ENCODE measurements around the gene ASNSD1. TPM values are rescaled to one million over a fixed set of nuclear protein-coding genes. Genes with fewer than 3 reads are reported as not detected.

ASNSD1 gene
- polyA plus RNA-seq, 1 of the 3 experiments (the other 2 are of a cell fraction), result 15.5 TPM

DNA sequence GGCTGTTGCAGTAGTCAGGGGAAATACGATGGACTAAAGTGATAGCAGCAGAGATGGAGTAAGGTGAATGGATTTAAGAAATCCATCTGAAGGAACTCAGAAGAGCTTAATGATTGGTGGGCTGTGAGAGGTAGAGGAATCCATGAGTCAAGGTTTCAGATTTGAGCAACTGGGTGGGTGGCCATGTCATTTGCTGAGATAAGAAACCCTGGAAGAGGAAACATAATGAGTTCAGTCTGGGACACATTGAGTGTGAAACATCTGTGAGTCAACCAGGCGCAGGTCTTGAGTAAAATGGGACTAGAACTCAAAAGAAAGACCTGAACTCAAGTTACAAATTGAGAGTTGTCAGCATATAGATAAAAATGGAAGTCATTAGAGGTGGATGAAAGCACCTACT, 19.7 kb upstream of the ASNSD1 start:
- H3K9me3 ChIP-seq, result no peaks in the 10 kb centered on the region
- WGBS (ENCODE audit: low lambda C conversion rate), result 72% methylated on average over 2 of the region's 2 CpGs
- no peak for DNase-seq
- H4K20me1 ChIP-seq (ENCODE audit: insufficient read depth), result no peaks in the 10 kb centered on the region
- H3K4me3 ChIP-seq (ENCODE audit: low read depth in 2 of 2, low read length in 1 of 2), result no peak overlapping the region
- POLR2A ChIA-PET, result no interaction called here
- no peaks in the 10 kb centered on the region for H3K79me2 ChIP-seq (ENCODE audit: insufficient read depth)
- H3K27ac ChIP-seq (ENCODE audit: low read depth in 2 of 2, low read length in 1 of 2), result no peak overlapping the region
- H3K36me3 ChIP-seq (replicated peaks in 1 of 2; ENCODE audit: control insufficient read depth in 1 of 2, insufficient read depth in 2 of 2, low read length in 1 of 2), result no peaks in the 10 kb centered on the region
- no peak overlapping the region for H2AFZ ChIP-seq (ENCODE audit: low read depth)
- H3K4me2 ChIP-seq, result no peak overlapping the region
- TF ChIP-seq POLR2AphosphoS5 (IDR thresholded peaks at IDR 0.05; ENCODE audit: low read depth, low read length) (no peak), TCF12 (IDR thresholded peaks at IDR 0.05) (no peak), EP300 (IDR thresholded peaks at IDR 0.05; ENCODE audit: borderline replicate concordance in 1 of 2, low read depth in 1 of 2, low read length in 1 of 2) (no peak), MEF2A (IDR thresholded peaks at IDR 0.05; ENCODE audit: borderline replicate concordance, low read depth) (no peak), REST (IDR thresholded peaks at IDR 0.05; ENCODE audit: low read depth, low read length) (no peak), RCOR1 (IDR thresholded peaks at IDR 0.05; ENCODE audit: low read length) (no peak)
- TF ChIP-seq, protein P1, sequence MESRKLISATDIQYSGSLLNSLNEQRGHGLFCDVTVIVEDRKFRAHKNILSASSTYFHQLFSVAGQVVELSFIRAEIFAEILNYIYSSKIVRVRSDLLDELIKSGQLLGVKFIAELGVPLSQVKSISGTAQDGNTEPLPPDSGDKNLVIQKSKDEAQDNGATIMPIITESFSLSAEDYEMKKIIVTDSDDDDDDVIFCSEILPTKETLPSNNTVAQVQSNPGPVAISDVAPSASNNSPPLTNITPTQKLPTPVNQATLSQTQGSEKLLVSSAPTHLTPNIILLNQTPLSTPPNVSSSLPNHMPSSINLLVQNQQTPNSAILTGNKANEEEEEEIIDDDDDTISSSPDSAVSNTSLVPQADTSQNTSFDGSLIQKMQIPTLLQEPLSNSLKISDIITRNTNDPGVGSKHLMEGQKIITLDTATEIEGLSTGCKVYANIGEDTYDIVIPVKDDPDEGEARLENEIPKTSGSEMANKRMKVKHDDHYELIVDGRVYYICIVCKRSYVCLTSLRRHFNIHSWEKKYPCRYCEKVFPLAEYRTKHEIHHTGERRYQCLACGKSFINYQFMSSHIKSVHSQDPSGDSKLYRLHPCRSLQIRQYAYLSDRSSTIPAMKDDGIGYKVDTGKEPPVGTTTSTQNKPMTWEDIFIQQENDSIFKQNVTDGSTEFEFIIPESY (IDR thresholded peaks at IDR 0.05; ENCODE audit: borderline replicate concordance, low read depth), result no peak
- TF ChIP-seq, protein P2, sequence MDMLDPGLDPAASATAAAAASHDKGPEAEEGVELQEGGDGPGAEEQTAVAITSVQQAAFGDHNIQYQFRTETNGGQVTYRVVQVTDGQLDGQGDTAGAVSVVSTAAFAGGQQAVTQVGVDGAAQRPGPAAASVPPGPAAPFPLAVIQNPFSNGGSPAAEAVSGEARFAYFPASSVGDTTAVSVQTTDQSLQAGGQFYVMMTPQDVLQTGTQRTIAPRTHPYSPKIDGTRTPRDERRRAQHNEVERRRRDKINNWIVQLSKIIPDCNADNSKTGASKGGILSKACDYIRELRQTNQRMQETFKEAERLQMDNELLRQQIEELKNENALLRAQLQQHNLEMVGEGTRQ (IDR thresholded peaks at IDR 0.05; ENCODE audit: borderline replicate concordance, low read depth, low read length), result no peak
- no peaks in the 10 kb centered on the region for H3F3A ChIP-seq (replicated peaks; ENCODE audit: insufficient read depth)
- no peaks in the 10 kb centered on the region for H3K9me2 ChIP-seq
- H3K4me1 ChIP-seq (ENCODE audit: control insufficient read depth in 1 of 2, insufficient read depth in 2 of 2, low read depth in 1 of 2, low read length in 1 of 2), result no peaks in the 10 kb centered on the region
- CTCF ChIA-PET, result interaction anchor here (1.6 kb wide), 1 partner anchor 19 kb away, joined by 5 read pairs; the partner anchor contains the start of gene ASNSD1
- H3K9ac ChIP-seq, result no peak overlapping the region
- no peaks in the 10 kb centered on the region for H3K27me3 ChIP-seq (ENCODE audit: insufficient read depth)

DNA sequence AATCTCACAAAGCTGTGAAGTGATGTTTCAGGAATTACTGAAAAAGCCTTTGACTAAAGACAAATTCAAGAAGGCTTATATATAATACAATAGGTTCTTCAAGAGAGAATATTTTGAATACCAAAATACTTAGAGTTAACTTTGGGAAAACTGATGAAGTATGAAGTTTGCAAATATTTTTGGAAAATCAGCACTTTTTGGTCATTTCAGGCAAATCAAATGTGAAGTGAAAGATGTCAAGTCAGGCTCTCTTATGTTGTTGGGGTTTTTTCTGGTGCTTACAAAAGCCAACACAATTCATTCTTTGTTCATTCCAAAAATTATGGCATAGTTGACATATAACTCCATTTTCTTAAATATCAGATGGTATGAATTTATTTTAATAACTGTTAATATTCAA, 14.7 kb upstream of the ASNSD1 start:
- Histone ChIP-seq H3K9me2 (no peaks in the 10 kb centered on the region), H3K9ac (no peak overlapping the region), H3K4me3 (ENCODE audit: low read depth in 2 of 2, low read length in 1 of 2) (no peak overlapping the region), H3F3A (replicated peaks; ENCODE audit: insufficient read depth) (no peaks in the 10 kb centered on the region), H3K9me3 (no peaks in the 10 kb centered on the region), H3K4me2 (no peak overlapping the region), H3K27ac (ENCODE audit: low read depth in 2 of 2, low read length in 1 of 2) (no peak overlapping the region), H3K4me1 (ENCODE audit: control insufficient read depth in 1 of 2, insufficient read depth in 2 of 2, low read depth in 1 of 2, low read length in 1 of 2) (no peaks in the 10 kb centered on the region), H3K79me2 (ENCODE audit: insufficient read depth) (no peaks in the 10 kb centered on the region), H4K20me1 (ENCODE audit: insufficient read depth) (no peaks in the 10 kb centered on the region), H2AFZ (ENCODE audit: low read depth) (no peak overlapping the region), H3K27me3 (ENCODE audit: insufficient read depth) (no peaks in the 10 kb centered on the region), H3K36me3 (replicated peaks in 1 of 2; ENCODE audit: control insufficient read depth in 1 of 2, insufficient read depth in 2 of 2, low read length in 1 of 2) (no peaks in the 10 kb centered on the region)
- TF ChIP-seq RCOR1 (IDR thresholded peaks at IDR 0.05; ENCODE audit: low read length) (no peak), GATA2 (CRISPR knock-in tag; IDR thresholded peaks at IDR 0.05) (no peak), POLR2AphosphoS5 (IDR thresholded peaks at IDR 0.05; ENCODE audit: low read depth, low read length) (no peak), GABPA (IDR thresholded peaks at IDR 0.05; ENCODE audit: low read depth) (no peak), TCF12 (IDR thresholded peaks at IDR 0.05) (no peak), CTCF (IDR thresholded peaks at IDR 0.05) (no peak), FOSL2 (IDR thresholded peaks at IDR 0.05; ENCODE audit: borderline replicate concordance, low read depth) (no peak), YY1 (IDR thresholded peaks at IDR 0.05; ENCODE audit: low read depth) (no peak)
- TF ChIP-seq, protein P1 (IDR thresholded peaks at IDR 0.05; ENCODE audit: borderline replicate concordance, low read depth), result no peak
- TF ChIP-seq, protein P3, sequence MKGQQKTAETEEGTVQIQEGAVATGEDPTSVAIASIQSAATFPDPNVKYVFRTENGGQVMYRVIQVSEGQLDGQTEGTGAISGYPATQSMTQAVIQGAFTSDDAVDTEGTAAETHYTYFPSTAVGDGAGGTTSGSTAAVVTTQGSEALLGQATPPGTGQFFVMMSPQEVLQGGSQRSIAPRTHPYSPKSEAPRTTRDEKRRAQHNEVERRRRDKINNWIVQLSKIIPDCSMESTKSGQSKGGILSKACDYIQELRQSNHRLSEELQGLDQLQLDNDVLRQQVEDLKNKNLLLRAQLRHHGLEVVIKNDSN (IDR thresholded peaks at IDR 0.05; ENCODE audit: borderline replicate concordance, low read depth), result no peak
- DNase-seq, result no peak
- POLR2A ChIA-PET, result no interaction called here
- CTCF ChIA-PET, result interaction anchor here (1.2 kb wide), 1 partner anchor 14 kb away, joined by 3 read pairs; no protein-coding TSS in a partner anchor
